ENCODE data around the gene CTNNB1.
A peak's percentile ranks its signal among the peaks of the same experiment; 100 is the strongest.
"Not testable (repeated sequence)": the region's sequence is repeated elsewhere in the genome, so short reads cannot be mapped to it uniquely, and the experiment has no call there.

CTNNB1 gene

DNA sequence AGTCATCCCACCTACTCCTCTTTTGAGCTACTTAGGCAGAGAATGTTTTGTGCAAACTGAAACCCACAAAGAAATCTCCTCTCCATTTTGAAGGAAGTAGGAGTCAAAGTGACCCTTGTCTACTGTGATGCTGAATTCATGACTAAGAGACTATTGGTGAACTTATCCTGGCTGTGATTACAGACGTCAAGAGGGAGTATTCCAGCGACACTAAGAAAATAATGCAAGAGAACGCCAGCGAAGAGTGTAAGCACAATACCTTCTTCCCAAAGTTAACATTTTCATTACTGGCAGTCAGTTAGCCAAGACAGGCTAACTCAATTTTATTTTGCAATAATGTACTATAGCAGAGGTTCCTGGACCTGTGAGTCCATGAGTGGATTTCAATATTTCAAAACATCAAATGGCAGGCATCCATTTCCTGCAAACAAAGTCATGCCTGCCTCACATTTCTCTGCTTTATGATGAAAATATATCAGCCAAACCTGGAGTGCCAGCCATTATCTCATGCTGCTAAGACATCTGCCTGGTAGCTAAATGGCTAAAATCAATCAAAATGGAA lies 59.0 kb downstream of the CTNNB1 start:
- DNase-seq (ENCODE audit: low read depth, low spot score), result no peak

DNA sequence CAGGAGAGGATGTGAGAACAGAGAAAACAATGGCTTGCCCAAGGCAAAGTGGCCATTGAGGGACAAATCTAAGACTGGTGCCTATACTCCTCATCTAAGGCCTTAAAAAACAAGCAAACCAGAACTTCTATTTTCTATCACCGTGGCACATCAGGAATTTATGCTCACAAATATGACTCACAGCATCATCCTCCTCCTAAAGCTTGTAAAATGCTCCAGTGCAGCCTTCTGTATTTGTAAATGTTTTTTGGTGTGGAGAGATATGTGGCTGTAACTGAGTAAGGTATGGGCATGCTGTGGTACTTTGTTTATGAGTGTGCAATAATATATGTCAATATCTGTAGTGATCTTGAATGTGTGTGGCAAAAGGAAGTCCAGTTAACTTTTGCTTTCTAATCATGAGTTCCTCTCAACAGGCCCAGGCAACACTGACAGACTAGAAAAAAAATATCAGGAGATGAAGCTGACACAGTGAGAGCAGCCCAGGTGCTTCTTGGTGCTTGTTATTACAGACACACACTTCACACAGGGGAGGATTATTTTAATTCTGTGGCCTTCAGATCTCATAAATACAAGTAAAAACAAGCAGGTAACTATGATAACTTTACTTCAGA lies 60.3 kb downstream of the CTNNB1 start:
- DNase-seq (ENCODE audit: low read depth, low spot score), result no peak

DNA sequence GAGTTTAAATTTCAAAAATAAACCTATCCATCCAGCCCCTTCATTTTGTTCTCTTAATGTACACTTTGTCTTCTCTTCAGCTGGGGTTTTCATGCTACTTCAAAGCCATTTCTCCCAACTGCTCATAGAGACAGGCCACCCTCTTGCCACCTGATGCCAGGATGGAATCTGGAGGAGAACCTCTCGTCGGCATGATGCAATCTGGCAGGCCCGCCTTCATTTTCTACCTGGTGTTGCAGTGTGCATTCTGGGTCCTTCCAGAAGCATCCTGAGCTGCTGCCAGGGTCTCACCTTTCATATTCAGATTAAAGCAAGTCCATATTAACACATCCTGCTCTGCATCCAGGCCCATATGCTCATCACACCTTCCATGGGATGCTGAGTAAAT lies 60.8 kb downstream of the CTNNB1 start:
- no peak for DNase-seq (ENCODE audit: low read depth, low spot score)

DNA sequence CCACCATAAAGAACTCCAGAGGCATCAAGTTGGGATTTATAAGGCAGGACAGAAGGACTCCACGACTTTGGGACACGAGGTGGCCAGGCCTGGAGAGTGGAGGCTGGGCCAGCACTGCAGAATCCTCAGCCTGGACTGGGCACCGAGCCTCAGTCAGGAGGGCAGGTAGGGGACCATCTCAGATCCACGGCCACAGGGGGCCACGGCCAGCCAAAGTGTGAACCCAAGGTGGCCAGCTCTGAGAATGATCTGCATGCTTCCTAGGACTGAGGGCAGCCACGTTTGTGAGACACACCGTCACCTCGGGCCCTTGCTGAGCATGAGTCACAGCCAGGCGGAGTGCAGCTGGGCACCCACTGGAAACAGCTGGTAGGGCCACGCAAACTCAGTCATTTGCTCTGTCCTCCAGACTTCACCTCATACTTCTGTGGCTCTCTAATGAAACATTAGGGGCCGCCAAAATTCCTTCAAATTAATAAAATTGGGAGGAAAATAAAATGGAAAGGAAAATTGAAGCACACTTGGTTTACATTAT lies 65.8 kb downstream of the CTNNB1 start:
- no peak for DNase-seq (ENCODE audit: low read depth, low spot score)

DNA sequence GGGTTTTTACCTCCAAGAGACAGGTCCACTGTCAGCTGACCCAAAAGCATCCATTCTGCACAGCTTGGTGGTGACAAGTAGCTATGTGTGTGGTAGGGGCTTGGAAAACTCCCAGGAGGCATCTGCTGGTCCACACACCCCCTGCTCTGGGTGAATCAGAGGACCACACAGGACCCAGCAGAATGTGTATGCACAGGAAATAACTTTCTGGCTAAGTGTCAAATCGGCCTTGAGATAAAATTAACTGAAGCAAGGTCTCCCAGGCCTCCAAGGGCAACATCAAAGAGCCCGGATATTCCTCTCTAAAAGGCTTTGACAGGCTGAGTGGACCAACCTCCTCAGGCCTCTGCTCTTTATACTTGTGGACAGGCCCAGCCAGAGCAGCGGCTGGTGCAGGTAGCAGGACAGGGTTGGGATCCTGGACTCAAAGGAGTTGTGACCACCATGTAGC lies 66.5 kb downstream of the CTNNB1 start:
- DNase-seq (ENCODE audit: low read depth, low spot score), result no peak

DNA sequence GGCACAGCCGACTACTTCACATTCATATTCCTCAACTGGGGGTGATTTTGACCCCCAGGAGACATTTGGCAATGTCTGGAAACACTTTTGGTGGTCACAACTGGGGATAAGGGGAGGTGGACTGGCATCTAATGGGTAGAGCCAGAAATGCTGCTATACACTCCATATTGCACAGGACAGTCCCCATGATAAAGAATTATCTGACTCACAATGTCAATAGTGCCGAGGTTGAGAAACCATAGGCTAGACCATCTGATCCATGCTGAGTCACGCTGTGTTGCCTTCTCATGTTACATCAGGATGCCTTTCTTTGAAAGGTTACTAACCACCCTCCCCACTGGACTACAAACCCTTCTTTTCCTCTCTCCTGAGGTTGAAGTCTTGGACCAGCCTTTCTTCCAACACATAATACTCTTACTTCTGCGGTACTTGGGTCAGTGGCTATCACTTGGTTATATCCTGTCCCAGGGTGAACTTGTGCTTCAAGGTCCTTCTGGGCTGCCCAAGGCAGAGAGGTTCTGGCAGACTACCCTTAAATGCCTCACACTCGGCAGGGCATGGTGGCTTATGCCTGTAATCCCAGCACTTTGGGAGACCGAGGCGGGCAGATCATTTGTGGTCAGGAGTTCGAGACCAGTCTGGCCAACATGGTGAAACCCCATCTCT lies 68.8 kb downstream of the CTNNB1 start:
- DNase-seq (ENCODE audit: low read depth, low spot score), result peak; percentile 87

DNA sequence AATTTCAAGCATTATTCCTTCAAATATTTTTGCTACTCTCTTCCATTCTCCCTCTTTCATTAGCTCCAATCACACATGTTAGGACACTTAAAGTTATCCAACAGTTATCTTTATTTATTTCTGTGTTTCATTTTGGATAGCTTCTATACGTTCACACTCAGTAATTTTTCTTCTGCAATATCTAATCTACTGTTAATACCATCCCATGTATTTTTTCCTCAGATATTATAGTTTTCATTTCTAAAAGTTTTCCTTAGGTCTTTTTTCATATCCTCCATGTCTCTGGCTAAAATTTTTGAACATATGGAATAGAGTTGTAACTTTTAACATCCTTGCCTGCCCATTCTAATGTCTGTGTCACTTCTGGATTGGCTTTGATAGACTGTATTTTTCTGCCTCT lies 73.4 kb downstream of the CTNNB1 start:
- no peak for DNase-seq (ENCODE audit: low read depth, low spot score)

DNA sequence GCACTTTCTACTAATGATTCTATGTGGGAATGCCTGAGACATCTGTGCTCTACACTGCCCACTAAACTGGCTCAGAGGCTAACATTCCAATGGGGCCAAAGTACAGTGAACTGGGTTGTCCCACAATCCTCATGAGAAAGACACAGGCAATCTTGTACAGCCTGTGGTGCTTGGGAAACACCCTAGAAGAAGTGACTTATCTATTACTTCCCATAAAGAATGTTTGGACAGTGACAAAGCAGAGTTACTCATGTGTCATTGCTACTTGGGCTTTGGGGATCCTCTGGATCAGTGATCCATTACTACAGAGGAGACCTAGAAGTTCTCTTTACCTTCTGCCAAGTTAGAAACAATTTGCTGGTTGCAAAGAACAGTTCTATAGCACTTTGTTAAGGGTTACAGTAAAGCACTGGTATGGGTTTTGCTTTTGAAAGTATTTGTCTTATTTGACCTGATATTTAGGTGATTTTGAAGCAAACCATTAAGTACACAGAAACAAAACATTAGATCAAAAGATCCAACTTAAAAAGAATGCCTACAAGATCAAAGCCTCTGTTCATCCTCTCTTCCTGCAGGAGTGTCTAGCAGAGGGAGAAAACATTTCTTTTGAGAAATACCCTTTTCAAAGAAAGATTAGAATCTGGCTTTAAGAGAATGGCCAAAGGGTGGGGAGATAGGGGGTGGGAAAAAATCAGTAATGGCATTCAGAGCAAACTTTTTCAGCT lies 75.8 kb downstream of the CTNNB1 start:
- no peak for DNase-seq (ENCODE audit: low read depth, low spot score)

DNA sequence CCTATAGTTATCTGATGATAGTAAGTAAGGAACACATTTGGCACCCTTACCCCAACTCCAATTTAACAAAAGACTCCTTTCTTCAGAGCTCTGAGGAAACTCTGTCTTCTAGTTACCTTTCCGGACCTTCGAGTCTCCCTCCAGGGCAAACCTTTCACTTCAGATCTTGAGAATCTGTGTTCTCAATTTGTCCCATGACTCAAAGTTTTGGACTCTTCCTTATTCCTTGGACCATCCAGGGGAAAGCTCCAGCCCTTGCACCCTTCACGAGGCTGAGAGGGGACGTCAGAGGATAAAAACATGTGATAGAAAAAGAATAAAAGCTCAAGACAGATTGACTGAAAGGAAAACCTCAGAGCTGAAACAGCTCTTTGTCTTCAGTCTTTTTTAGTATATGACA lies 76.9 kb downstream of the CTNNB1 start:
- DNase-seq (ENCODE audit: low read depth, low spot score), result no peak

DNA sequence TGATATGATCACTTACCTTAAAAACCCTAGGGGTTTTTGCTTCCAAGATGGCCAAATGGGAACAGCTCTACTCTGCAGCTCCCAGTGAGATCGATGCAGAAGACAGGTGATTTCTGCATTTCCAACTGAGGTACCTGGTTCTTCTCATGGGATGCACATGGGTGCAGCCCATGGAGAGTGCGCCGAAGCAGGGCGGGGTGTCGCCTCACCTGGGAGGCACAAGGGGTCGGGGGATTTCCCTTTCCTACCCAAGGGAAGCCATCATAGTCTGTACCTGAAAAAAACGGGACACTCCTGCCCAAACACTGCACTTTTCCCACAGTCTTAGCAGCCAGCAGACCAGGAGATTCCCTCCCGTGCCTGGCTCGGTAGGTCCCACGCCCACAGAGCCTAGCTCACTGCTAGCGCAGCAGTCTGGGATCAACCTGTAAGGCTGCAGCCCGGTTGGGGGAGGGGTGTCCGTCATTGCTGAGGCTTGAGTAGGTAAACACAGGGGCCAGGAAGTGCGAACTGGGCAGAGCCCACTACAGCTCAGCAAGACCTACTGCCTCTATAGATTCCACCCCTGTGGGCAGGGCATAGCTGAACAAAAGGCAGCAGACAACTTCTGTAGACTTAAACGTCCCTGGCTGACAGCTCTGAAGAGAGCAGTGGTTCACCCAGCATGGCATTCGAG lies 78.6 kb downstream of the CTNNB1 start:
- no peak for DNase-seq (ENCODE audit: low read depth, low spot score)

DNA sequence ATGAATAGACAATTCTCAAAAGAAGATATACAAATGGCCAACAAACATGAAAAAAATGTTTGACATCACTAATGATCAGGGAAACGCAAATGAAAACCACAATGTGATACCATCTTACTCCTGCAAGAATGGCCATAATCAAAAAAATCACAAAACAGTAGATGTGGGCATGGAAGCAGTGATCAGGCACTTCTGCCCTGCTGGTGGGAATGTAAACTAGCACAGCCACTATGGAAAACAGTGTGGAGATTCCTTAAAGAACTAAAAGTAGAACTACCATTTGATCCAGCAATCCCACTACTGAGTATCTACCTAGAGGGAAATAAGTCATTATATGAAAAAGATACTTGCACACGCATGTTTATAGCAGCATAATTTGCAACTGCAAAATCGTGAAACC lies 85.6 kb downstream of the CTNNB1 start:
- DNase-seq (ENCODE audit: low read depth, low spot score), result not testable (repeated sequence)

DNA sequence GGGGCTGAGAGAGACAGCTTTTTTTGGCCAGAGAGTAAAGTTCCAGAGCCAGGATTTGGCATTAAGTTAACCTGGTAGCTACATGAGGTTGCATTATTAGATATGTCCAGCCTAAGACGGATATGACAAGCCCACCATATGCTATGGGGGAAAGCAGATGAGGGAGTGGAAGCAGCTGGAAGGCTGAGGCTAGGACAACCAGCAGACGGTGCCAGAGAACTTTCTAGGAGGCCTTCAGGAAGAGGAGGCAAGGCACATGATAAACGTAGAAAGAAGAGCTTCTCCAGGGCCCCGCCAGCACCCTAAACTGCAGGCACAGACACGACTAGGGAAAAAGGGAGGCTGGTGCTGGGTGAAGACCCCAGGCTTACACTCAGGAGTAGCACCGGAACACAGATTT lies 87.0 kb downstream of the CTNNB1 start:
- no peak for DNase-seq (ENCODE audit: low read depth, low spot score)

DNA sequence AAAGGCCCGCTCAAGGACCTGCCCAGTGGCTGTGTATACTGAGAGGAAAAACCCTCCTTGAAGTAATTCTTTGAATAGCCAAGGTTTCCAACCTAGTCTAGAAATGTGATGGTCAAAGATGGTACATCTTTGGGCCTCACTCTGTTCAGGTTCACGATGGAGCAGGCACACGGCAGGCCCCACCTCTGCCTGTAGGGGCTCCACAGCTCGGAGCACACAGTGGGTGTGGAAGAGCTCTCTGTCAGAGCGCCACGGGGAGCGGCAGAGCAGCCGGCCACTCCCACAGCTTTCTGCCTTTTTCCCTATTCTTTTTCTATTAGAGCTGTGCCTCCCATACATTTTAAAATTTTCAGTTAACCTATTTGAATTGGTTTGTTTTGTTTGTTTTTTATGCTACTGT lies 89.5 kb downstream of the CTNNB1 start:
- no peak for DNase-seq (ENCODE audit: low read depth, low spot score)
